ENCODE results near the gene PIAS4. TPM values are rescaled to one million over a fixed set of nuclear protein-coding genes. Genes with fewer than 3 reads are reported as not detected.

The PIAS4 gene
- total and polyA plus RNA-seq, 10 of the 15 experiments (the other 5 are each of a cell fraction or from before 2014, with no cell fraction given): 0.13 to 25.1 (median 11.3) TPM

- in situ Hi-C loops (cut with MboI): no loop called here
Observed at GRCh38 chr19:4086411-4086867, 78.9 kb downstream of the PIAS4 start.

GRCh38 chr19:4087787-4088679, 80.5 kb downstream of the PIAS4 start:
- intact Hi-C loops (cut with micrococcal nuclease; ENCODE audit: unreplicated experiment): no loop called here
- no peak overlapping the region for H3K4me2 ChIP-seq (ENCODE audit: control insufficient read depth, insufficient read depth)
- in situ Hi-C loops (cut with MboI): no loop called here
- 85% methylated on average over 31 of the region's 31 CpGs for WGBS (ENCODE audit: insufficient coverage, insufficient replicate concordance, low lambda C conversion rate, missing lambda C conversion rate)
- no peaks in the 10 kb centered on the region; a peak in 2 of 4 replicates for H3K36me3 ChIP-seq (ENCODE audit: control insufficient read depth in 2 of 2, insufficient read depth in 2 of 2, low read length in 1 of 2)
- no peak overlapping the region for H3K27ac ChIP-seq (ENCODE audit: control insufficient read depth, insufficient read depth)
- H3K79me2 ChIP-seq (ENCODE audit: control insufficient read depth, insufficient read depth, low read length): no peaks in the 10 kb centered on the region
- H3K9ac ChIP-seq (ENCODE audit: control insufficient read depth, insufficient read depth, low read length): no peak overlapping the region
- H3K4me1 ChIP-seq (ENCODE audit: control insufficient read depth, insufficient read depth, low read length): peaks cover 22% of the 10 kb centered on the region
- H3K9me3 ChIP-seq (replicated peaks; ENCODE audit: control insufficient read depth, insufficient read depth, low read length): no peaks in the 10 kb centered on the region
- DNase-seq (ENCODE audit: low read depth, low spot score) (no peak), ATAC-seq (no peak), FAIRE-seq (no peak)
- RAD21 ChIA-PET (ENCODE audit: unreplicated experiment): no interaction called here
- no peaks in the 10 kb centered on the region for H3K27me3 ChIP-seq (replicated peaks in 1 of 2; ENCODE audit: control insufficient read depth in 2 of 2, insufficient read depth in 2 of 2, low read length in 1 of 2)
- CTCF ChIA-PET: interaction anchor here (0.6 kb wide), 1 partner anchor 100 kb away, joined by 3 read pairs; no protein-coding TSS in a partner anchor
- SMC1A ChIA-PET (ENCODE audit: uncharacterized antibody, unreplicated experiment): no interaction called here
- no TSS peak for BruUV-seq (replicated peaks)
- TF ChIP-seq POLR2A (IDR thresholded peaks at IDR 0.05; ENCODE audit: low read depth, low read length): 0 out of 2 replicates have a peak, but pooled peaks have one; percentile 24
- no peak for TF ChIP-seq BRCA1 (IDR thresholded peaks at IDR 0.05; ENCODE audit: low read depth, low read length)
- POLR2A ChIA-PET: interaction anchor here (0.6 kb wide), 1 partner anchor 280 kb away, joined by 4 read pairs; no protein-coding TSS in a partner anchor
- no peaks in the 10 kb centered on the region for H4K20me1 ChIP-seq (ENCODE audit: control insufficient read depth, insufficient read depth)
- no peak overlapping the region for H2AFZ ChIP-seq (ENCODE audit: control insufficient read depth, low read depth, low read length)
- no peak overlapping the region for H3K4me3 ChIP-seq

More at GRCh38 chr19:4086411-4086867, 78.9 kb downstream of the PIAS4 start:
- 70% methylated on average over 17 of the region's 17 CpGs for WGBS (ENCODE audit: insufficient coverage, insufficient replicate concordance, low lambda C conversion rate, missing lambda C conversion rate)
- no TSS peak for BruUV-seq (replicated peaks)
- no peaks in the 10 kb centered on the region for H4K20me1 ChIP-seq (ENCODE audit: control insufficient read depth, insufficient read depth)
- H3K79me2 ChIP-seq (ENCODE audit: control insufficient read depth, insufficient read depth, low read length): no peaks in the 10 kb centered on the region
- H3K36me3 ChIP-seq (ENCODE audit: control insufficient read depth in 2 of 2, insufficient read depth in 2 of 2, low read length in 1 of 2): no peaks in the 10 kb centered on the region; a peak in 2 of 4 replicates
- ATAC-seq: no peak
- no peak for FAIRE-seq
- no peak overlapping the region for H3K4me3 ChIP-seq
- H3K4me2 ChIP-seq (ENCODE audit: control insufficient read depth, insufficient read depth): no peak overlapping the region
- no peak overlapping the region for H3K9ac ChIP-seq (ENCODE audit: control insufficient read depth, insufficient read depth, low read length)
- intact Hi-C loops (cut with micrococcal nuclease; ENCODE audit: unreplicated experiment): no loop called here
- H3K4me1 ChIP-seq (ENCODE audit: control insufficient read depth, insufficient read depth, low read length): peaks cover 22% of the 10 kb centered on the region
- SMC1A ChIA-PET (ENCODE audit: uncharacterized antibody, unreplicated experiment): no interaction called here
- TF ChIP-seq POLR2A (IDR thresholded peaks at IDR 0.05; ENCODE audit: low read depth, low read length): 0 out of 2 replicates have a peak, but pooled peaks have one; percentile 12
- no peak for TF ChIP-seq DPF2 (IDR thresholded peaks at IDR 0.05)
- TF ChIP-seq NR2F1 (conservative IDR thresholded peaks at IDR 0.05): no peak
- no peak overlapping the region for H2AFZ ChIP-seq (ENCODE audit: control insufficient read depth, low read depth, low read length)
- DNase-seq (ENCODE audit: low read depth, low spot score): no peak
- no peak overlapping the region for H3K27ac ChIP-seq (ENCODE audit: control insufficient read depth, insufficient read depth)
- POLR2A ChIA-PET: no interaction called here
- no peaks in the 10 kb centered on the region for H3K9me3 ChIP-seq (replicated peaks; ENCODE audit: control insufficient read depth, insufficient read depth, low read length)
- no peaks in the 10 kb centered on the region for H3K27me3 ChIP-seq (replicated peaks in 1 of 2; ENCODE audit: control insufficient read depth in 2 of 2, insufficient read depth in 2 of 2, low read length in 1 of 2)
- RAD21 ChIA-PET (ENCODE audit: unreplicated experiment): interaction anchor here (0.7 kb wide), 1 partner anchor 28 kb away, joined by 3 read pairs; no protein-coding TSS in a partner anchor
- CTCF ChIA-PET: interaction anchor here (1.3 kb wide), 1 partner anchor 29 kb away, joined by 5 read pairs; no protein-coding TSS in a partner anchor
